Thoracic aorta (tissue), 2 donors: ENCODE data around the gene CTSK. TPM values are rescaled to one million over a fixed set of nuclear protein-coding genes. Genes with fewer than 3 reads are reported as not detected.
"Not testable (repeated sequence)": the region's sequence is repeated elsewhere in the genome, so short reads cannot be mapped to it uniquely, and the experiment has no call there.

ENCODE experiments used
- ATAC-seq: fragments of 150-250 bp; one replicate; pipeline ENCODE4 v1.8.0; 2017; ENCODE audit warnings: low read depth; ENCODE audit not compliant: insufficient number of reproducible peaks, low FRiP score
- DNase-seq: peaks from one replicate; pipeline ENCODE4 v3.0.0-alpha.2; 2020; ENCODE audit warnings: low spot score
- H3K27ac ChIP-seq, 2 donors: fragments of 200-600 bp; sonication (generic); 1 replicate in 1 of 2; 2 replicates in 1 of 2; pipeline ENCODE4 v1.5.1; 2016; ENCODE audit warnings: mild to moderate bottlenecking in 2 of 2, moderate library complexity in 2 of 2
- H3K27me3 ChIP-seq: fragments of 200-600 bp; sonication (generic); replicated peaks from 2 replicates; pipeline ENCODE4 v1.6.0; 2016; ENCODE audit warnings: mild to moderate bottlenecking; ENCODE audit not compliant: insufficient read depth
- H3K36me3 ChIP-seq: fragments of 200-600 bp; sonication (generic); one replicate; pipeline ENCODE4 v1.5.1; 2016
- H3K4me1 ChIP-seq, 2 donors: fragments of 200-600 bp; sonication (generic); 1 replicate in 1 of 2; 2 replicates in 1 of 2; pipeline versions ENCODE4 v1.5.1 to v1.6.0; 2016; ENCODE audit warnings: low read depth in 2 of 2, mild to moderate bottlenecking in 1 of 2; ENCODE audit not compliant: control insufficient read depth in 1 of 2
- H3K4me3 ChIP-seq: fragments of 200-600 bp; sonication (generic); 2 replicates; pipeline ENCODE4 v1.5.1; 2016; ENCODE audit warnings: mild to moderate bottlenecking
- H3K9me3 ChIP-seq: fragments of 200-600 bp; sonication (generic); 2 replicates; pipeline ENCODE4 v1.5.1; 2016
- total RNA-seq, 2 donors: library from RNA; depleted of rRNA; stranded (reverse); fragments of >200 nt; gene quantifications; one replicate each; pipeline versions ENCODE4 v1.1.0 to v1.2.3, GENCODE V29; 2016
- TF ChIP-seq, protein P1 (sequence below): fragments of 200-600 bp; sonication (generic); IDR thresholded peaks from one replicate; pipeline ENCODE4 v1.5.1; 2019; ENCODE audit warnings: antibody characterized with exemption

The CTSK gene
- 100 to 1,000 TPM in 1 of 2 donors, 10 to 100 TPM in 1; 70.7 to 117 TPM for total RNA-seq

DNA sequence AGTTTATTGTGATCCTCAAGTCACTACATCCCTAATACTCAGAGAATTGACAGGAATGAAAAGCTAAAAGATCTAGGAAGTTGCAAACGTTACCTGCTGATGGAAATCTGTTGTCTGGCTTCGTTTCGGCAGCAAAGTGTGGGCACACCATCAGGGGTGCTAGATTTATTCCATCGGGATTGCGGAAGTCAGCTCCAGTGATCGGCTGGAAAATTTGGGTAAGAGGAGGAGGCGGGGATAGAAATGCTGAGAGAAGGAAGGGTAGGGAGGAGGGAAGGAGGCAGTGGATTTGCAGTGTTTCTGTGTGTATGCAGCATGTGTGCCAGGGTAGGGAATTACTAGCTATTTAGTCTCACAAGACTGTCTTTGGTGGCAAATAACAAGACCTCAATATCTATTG lies at the start of gene CTSK:
Gene CTSK (minus strand): TSS at position 140 of the 400 bp plus-strand sequence. CDS start 1,455 bp downstream, outside the sequence.
- Histone ChIP-seq H3K27me3 (no peaks in the 10 kb centered on the region), H3K4me1 (peaks cover 4 to 24% of the 10 kb centered on the region in 2 donors), H3K9me3 (no peaks in the 10 kb centered on the region), H3K36me3 (peaks cover 24% of the 10 kb centered on the region), H3K27ac (peak within 1 kb of the TSS; percentile 0 to 46), H3K4me3 (peak within 1 kb of the TSS; percentile 69)
- no peak for DNase-seq
- TF ChIP-seq, protein P1, sequence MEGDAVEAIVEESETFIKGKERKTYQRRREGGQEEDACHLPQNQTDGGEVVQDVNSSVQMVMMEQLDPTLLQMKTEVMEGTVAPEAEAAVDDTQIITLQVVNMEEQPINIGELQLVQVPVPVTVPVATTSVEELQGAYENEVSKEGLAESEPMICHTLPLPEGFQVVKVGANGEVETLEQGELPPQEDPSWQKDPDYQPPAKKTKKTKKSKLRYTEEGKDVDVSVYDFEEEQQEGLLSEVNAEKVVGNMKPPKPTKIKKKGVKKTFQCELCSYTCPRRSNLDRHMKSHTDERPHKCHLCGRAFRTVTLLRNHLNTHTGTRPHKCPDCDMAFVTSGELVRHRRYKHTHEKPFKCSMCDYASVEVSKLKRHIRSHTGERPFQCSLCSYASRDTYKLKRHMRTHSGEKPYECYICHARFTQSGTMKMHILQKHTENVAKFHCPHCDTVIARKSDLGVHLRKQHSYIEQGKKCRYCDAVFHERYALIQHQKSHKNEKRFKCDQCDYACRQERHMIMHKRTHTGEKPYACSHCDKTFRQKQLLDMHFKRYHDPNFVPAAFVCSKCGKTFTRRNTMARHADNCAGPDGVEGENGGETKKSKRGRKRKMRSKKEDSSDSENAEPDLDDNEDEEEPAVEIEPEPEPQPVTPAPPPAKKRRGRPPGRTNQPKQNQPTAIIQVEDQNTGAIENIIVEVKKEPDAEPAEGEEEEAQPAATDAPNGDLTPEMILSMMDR = no peak
- ATAC-seq = peak; percentile 57

DNA sequence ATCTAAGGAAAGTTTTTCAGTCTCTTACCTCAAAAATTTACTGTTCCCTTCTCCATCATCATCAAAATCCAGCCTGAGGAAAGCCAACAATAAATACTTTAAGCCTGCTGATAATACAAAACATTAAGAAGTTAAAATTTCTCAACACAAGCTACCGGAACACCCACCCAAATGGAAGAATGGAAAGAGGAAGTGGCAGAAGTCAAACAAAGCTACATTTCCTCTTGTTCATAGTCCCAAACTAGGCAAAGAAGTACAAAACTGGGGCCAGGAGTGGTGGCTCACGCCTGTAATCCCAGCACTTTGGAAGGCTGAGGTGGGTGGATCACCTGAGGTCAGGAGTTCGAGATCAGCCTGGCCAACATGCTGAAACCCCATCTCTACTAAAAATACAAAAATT lies 44.7 kb upstream of the CTSK start:
- H3K27me3 ChIP-seq, H3K4me3 ChIP-seq, DNase-seq, ATAC-seq, H3K9me3 ChIP-seq: not testable (repeated sequence)
- Histone ChIP-seq H3K4me1 (peaks cover 0 to 10% of the 10 kb centered on the region in 2 donors), H3K27ac (peak overlapping the region in 1 of 2 donors; percentile 55), H3K36me3 (peaks cover 10% of the 10 kb centered on the region)

DNA sequence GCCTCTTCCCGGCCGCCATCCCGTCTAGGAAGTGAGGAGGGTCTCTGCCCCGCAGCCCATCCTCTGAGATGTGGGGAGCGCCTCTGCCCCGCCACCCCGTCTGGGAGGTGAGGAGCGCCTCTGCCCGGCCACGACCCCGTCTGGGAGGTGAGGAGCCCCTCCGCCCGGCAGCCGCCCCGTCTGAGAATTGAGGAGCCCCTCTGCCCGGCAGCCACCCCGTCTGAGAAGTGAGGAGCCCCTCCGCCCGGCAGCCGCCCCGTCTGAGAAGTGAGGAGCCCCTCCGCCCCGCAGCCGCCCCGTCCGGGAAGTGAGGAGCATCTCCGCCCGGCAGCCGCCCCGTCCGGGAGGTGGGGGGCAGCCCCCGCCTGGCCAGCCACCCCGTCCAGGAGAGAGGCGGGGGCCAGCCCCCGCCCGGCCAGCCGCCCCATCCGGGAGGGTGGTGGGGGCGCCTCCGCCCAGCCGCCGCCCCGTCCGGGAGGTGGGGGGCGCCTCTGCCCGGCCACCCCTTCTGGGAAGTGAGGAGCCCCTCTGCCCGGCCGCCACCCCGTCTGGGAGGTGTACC lies 42.8 kb upstream of the CTSK start:
- not testable (repeated sequence) for ATAC-seq, DNase-seq, H3K27me3 ChIP-seq, H3K4me1 ChIP-seq, H3K4me3 ChIP-seq, H3K27ac ChIP-seq, H3K9me3 ChIP-seq
- peaks cover 10% of the 10 kb centered on the region for H3K36me3 ChIP-seq

DNA sequence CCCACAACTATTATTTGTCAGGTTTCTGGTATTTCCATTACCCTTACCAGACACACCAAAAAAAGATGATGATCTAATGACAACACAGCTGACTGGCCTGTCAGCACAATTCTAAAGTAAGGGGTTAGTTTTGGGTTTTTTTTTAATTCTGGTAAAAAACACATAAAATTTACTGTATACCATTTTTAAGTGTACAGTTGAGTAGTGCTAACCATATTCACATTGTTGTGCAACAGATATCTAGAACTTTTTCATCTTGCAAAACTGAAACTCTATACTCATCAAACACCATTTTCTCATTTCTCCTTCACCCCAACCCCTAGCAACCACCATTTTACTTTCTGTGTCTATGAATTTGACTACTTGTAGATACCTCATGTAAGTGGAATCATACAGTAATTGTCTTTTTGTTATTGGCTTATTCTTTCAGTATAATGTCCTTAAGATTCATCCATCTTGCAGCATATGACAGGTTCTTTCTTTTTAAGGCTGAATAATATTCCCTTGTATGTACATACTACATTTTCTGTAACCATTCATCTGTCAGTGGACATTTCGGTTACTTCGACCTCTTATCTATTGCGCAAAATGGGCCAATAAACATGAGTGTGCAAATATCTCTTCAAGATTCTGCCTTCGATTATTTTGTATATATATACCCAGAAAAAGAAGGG lies 38.5 kb upstream of the CTSK start:
- Histone ChIP-seq H3K4me1 (peaks cover 0 to 4% of the 10 kb centered on the region in 2 donors), H3K27me3 (no peaks in the 10 kb centered on the region), H3K36me3 (peaks cover 8% of the 10 kb centered on the region), H3K27ac (no peak overlapping the region), H3K9me3 (no peaks in the 10 kb centered on the region), H3K4me3 (no peak overlapping the region)
- ATAC-seq = no peak
- TF ChIP-seq, protein P1 = no peak
- no peak for DNase-seq

DNA sequence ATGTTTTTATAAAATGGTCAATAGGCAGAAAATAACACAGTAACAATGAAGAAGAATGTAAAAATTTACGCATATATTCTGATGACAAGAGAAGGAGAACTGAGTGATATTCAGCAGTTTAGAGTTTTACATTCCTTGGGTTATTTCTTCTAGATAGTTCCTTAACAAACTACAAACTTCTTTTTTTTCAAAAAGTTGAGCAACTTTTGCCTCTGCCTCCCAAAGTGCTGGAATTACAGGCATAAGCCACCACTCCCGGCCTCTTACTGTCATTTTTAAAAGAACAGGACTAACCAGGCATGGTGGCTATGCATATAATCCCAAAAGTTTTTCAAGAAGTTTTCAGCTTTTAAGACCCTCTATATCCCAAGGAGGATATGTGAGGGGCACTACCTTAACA lies 35.4 kb upstream of the CTSK start:
- H3K4me1 ChIP-seq = peaks cover 0 to 4% of the 10 kb centered on the region in 2 donors
- H3K27me3 ChIP-seq = no peaks in the 10 kb centered on the region
- DNase-seq (no peak), ATAC-seq (no peak)
- TF ChIP-seq, protein P1 = no peak
- H3K36me3 ChIP-seq = peaks cover 8% of the 10 kb centered on the region
- H3K9me3 ChIP-seq = no peaks in the 10 kb centered on the region
- no peak overlapping the region for H3K27ac ChIP-seq
- H3K4me3 ChIP-seq = no peak overlapping the region

DNA sequence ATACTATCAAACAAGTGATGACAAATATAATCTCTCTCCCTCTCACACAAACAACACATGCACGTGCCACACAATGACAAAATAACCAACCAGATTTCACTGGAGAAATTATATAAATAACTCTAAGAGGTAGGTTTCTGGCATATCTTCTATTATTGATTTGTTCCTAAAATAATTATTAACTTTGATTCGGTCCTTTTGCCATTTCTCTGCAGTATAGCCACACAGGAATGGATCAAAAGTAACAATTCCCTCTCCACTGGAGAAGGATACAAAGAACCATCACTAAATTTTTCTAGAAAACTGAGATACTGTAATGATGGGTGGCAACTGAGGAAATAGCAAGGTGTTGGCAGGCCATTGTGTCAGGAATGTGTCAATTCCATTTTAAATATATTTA lies 34.9 kb upstream of the CTSK start:
- peaks cover 8% of the 10 kb centered on the region for H3K36me3 ChIP-seq
- H3K27ac ChIP-seq = no peak overlapping the region
- no peaks in the 10 kb centered on the region for H3K27me3 ChIP-seq
- no peak for ATAC-seq
- no peaks in the 10 kb centered on the region for H3K9me3 ChIP-seq
- H3K4me3 ChIP-seq = no peak overlapping the region
- TF ChIP-seq, protein P1 = no peak
- DNase-seq = no peak
- H3K4me1 ChIP-seq = peaks cover 0 to 4% of the 10 kb centered on the region in 2 donors
